ENCODE measurements around the gene FMNL2. TPM values are rescaled to one million over a fixed set of nuclear protein-coding genes. Genes with fewer than 3 reads are reported as not detected.
"Not testable (repeated sequence)": the region's sequence is repeated elsewhere in the genome, so short reads cannot be mapped to it uniquely, and the experiment has no call there.

FMNL2 gene
- total RNA-seq, 1 experiment from 2014 or later: 1.7 TPM

GRCh38 chr2:152519581-152519952 lies 184.6 kb downstream of the FMNL2 start:
- DNase-seq (ENCODE audit: low spot score): no peak

- DNase-seq (ENCODE audit: low spot score): no peak
Measured at GRCh38 chr2:152520759-152521158, 185.8 kb downstream of the FMNL2 start.

- not testable (repeated sequence) for DNase-seq (ENCODE audit: low spot score)
Measured at GRCh38 chr2:152522446-152522845, 187.5 kb downstream of the FMNL2 start.

GRCh38 chr2:152523091-152523490 lies 188.1 kb downstream of the FMNL2 start:
- DNase-seq (ENCODE audit: low spot score): no peak

GRCh38 chr2:152525277-152525838 lies 190.4 kb downstream of the FMNL2 start:
- DNase-seq (ENCODE audit: low spot score): no peak

GRCh38 chr2:152529420-152530115 lies 194.6 kb downstream of the FMNL2 start:
- DNase-seq (ENCODE audit: low spot score): no peak

- DNase-seq (ENCODE audit: low spot score): no peak
Measured at GRCh38 chr2:152532241-152532640, 197.3 kb downstream of the FMNL2 start.

GRCh38 chr2:152534460-152535135 lies 199.6 kb downstream of the FMNL2 start:
- no peak for DNase-seq (ENCODE audit: low spot score)

GRCh38 chr2:152537081-152537651 lies 202.2 kb downstream of the FMNL2 start:
- no peak for DNase-seq (ENCODE audit: low spot score)

- DNase-seq (ENCODE audit: low spot score): no peak
Measured at GRCh38 chr2:152539424-152539823, 204.4 kb downstream of the FMNL2 start.

- no peak for DNase-seq (ENCODE audit: low spot score)
Measured at GRCh38 chr2:152541712-152542111, 206.7 kb downstream of the FMNL2 start.

- no peak for DNase-seq (ENCODE audit: low spot score)
Measured at GRCh38 chr2:152542337-152542994, 207.5 kb downstream of the FMNL2 start.

- DNase-seq (ENCODE audit: low spot score): no peak
Measured at GRCh38 chr2:152542995-152543481, 208.1 kb downstream of the FMNL2 start.

GRCh38 chr2:152543717-152544116 lies 208.7 kb downstream of the FMNL2 start:
- no peak for DNase-seq (ENCODE audit: low spot score)

GRCh38 chr2:152544638-152545037 lies 209.7 kb downstream of the FMNL2 start:
- DNase-seq (ENCODE audit: low spot score): no peak

GRCh38 chr2:152546230-152546837 lies 211.4 kb downstream of the FMNL2 start:
- DNase-seq (ENCODE audit: low spot score): no peak

- DNase-seq (ENCODE audit: low spot score): no peak
Measured at GRCh38 chr2:152548111-152548875, 213.3 kb downstream of the FMNL2 start.

- no peak for DNase-seq (ENCODE audit: low spot score)
Measured at GRCh38 chr2:152548996-152549395, 214.0 kb downstream of the FMNL2 start.

- DNase-seq (ENCODE audit: low spot score): no peak
Measured at GRCh38 chr2:152549423-152549822, 214.4 kb downstream of the FMNL2 start.

- no peak for DNase-seq (ENCODE audit: low spot score)
Measured at GRCh38 chr2:152550386-152550785, 215.4 kb downstream of the FMNL2 start.

- no peak for DNase-seq (ENCODE audit: low spot score)
Measured at GRCh38 chr2:152552888-152553287, 217.9 kb downstream of the FMNL2 start.

Data from HT-29 (cell line).